ENCODE results near the gene MSH3.

MSH3 gene

GRCh38 chr5:80745490-80745889, 91.0 kb downstream of the MSH3 start:
- TF ChIP-seq ZFP3 (CRISPR knock-in tag; IDR thresholded peaks at IDR 0.05) = no peak
- no peak for TF ChIP-seq TCF4 (CRISPR knock-in tag; IDR thresholded peaks at IDR 0.05; ENCODE audit: borderline replicate concordance)
- no peak for TF ChIP-seq POU6F1 (CRISPR knock-in tag; IDR thresholded peaks at IDR 0.05; ENCODE audit: borderline replicate concordance, low read depth)
- no peak for TF ChIP-seq ZFP30 (CRISPR knock-in tag; IDR thresholded peaks at IDR 0.05)
- TF ChIP-seq CREB5 (CRISPR knock-in tag; IDR thresholded peaks at IDR 0.05; ENCODE audit: low read depth) = no peak
- no peak for TF ChIP-seq TOX (CRISPR knock-in tag; IDR thresholded peaks at IDR 0.05; ENCODE audit: borderline replicate concordance)
- no peak for TF ChIP-seq ZNF70 (CRISPR knock-in tag; IDR thresholded peaks at IDR 0.05)
- TF ChIP-seq CSRNP3 (CRISPR knock-in tag; IDR thresholded peaks at IDR 0.05) = no peak
- no peak for TF ChIP-seq ZNF8 (CRISPR knock-in tag; IDR thresholded peaks at IDR 0.05)
- no peak for TF ChIP-seq ZC3H10 (CRISPR knock-in tag; IDR thresholded peaks at IDR 0.05)
- TF ChIP-seq SNAI2 (CRISPR knock-in tag; IDR thresholded peaks at IDR 0.05) = no peak
- TF ChIP-seq BACH2 (CRISPR knock-in tag; IDR thresholded peaks at IDR 0.05; ENCODE audit: borderline replicate concordance) = no peak
- TF ChIP-seq ESRRG (CRISPR knock-in tag; IDR thresholded peaks at IDR 0.05) = no peak
- no peak for TF ChIP-seq CSDC2 (CRISPR knock-in tag; IDR thresholded peaks at IDR 0.05)
- no peak for TF ChIP-seq ARNTL (CRISPR knock-in tag; IDR thresholded peaks at IDR 0.05; ENCODE audit: borderline replicate concordance, low read depth)
- TF ChIP-seq OSR1 (CRISPR knock-in tag; IDR thresholded peaks at IDR 0.05) = no peak
- TF ChIP-seq RARB (CRISPR knock-in tag; IDR thresholded peaks at IDR 0.05) = no peak
- TF ChIP-seq PATZ1 (CRISPR knock-in tag; IDR thresholded peaks at IDR 0.05; ENCODE audit: borderline replicate concordance) = no peak
- no peak for TF ChIP-seq ISL1 (CRISPR knock-in tag; IDR thresholded peaks at IDR 0.05)
- TF ChIP-seq ZNF565 (CRISPR knock-in tag; conservative IDR thresholded peaks at IDR 0.05; ENCODE audit: low read depth) = no peak
- ATAC-seq = no peak

GRCh38 chr5:80747922-80748321, 93.5 kb downstream of the MSH3 start:
- no peak for TF ChIP-seq ZFP30 (CRISPR knock-in tag; IDR thresholded peaks at IDR 0.05)
- TF ChIP-seq CSDC2 (CRISPR knock-in tag; IDR thresholded peaks at IDR 0.05) = no peak
- TF ChIP-seq ZNF8 (CRISPR knock-in tag; IDR thresholded peaks at IDR 0.05) = no peak
- TF ChIP-seq PATZ1 (CRISPR knock-in tag; IDR thresholded peaks at IDR 0.05; ENCODE audit: borderline replicate concordance) = no peak
- TF ChIP-seq CSRNP3 (CRISPR knock-in tag; IDR thresholded peaks at IDR 0.05) = no peak
- no peak for TF ChIP-seq ZFP3 (CRISPR knock-in tag; IDR thresholded peaks at IDR 0.05)
- no peak for TF ChIP-seq POU6F1 (CRISPR knock-in tag; IDR thresholded peaks at IDR 0.05; ENCODE audit: borderline replicate concordance, low read depth)
- TF ChIP-seq TSHZ2 (CRISPR knock-in tag; IDR thresholded peaks at IDR 0.05) = no peak
- no peak for TF ChIP-seq ISL1 (CRISPR knock-in tag; IDR thresholded peaks at IDR 0.05)
- no peak for TF ChIP-seq PPARA (CRISPR knock-in tag; IDR thresholded peaks at IDR 0.05; ENCODE audit: borderline replicate concordance)
- no peak for TF ChIP-seq SNAI2 (CRISPR knock-in tag; IDR thresholded peaks at IDR 0.05)
- TF ChIP-seq TOX (CRISPR knock-in tag; IDR thresholded peaks at IDR 0.05; ENCODE audit: borderline replicate concordance) = no peak
- TF ChIP-seq ARNTL (CRISPR knock-in tag; IDR thresholded peaks at IDR 0.05; ENCODE audit: borderline replicate concordance, low read depth) = no peak
- TF ChIP-seq TCF4 (CRISPR knock-in tag; IDR thresholded peaks at IDR 0.05; ENCODE audit: borderline replicate concordance) = no peak
- no peak for TF ChIP-seq GLIS3 (CRISPR knock-in tag; IDR thresholded peaks at IDR 0.05)
- no peak for TF ChIP-seq ZNF565 (CRISPR knock-in tag; conservative IDR thresholded peaks at IDR 0.05; ENCODE audit: low read depth)
- no peak for ATAC-seq

All from SK-N-SH treated with all-trans-retinoic acid at 6 μM for 48 hours (cell line).